SU-DHL-6 (cell line): ENCODE results near the gene CHST4.
"Not testable (repeated sequence)": the region's sequence is repeated elsewhere in the genome, so short reads cannot be mapped to it uniquely, and the experiment has no call there.

ENCODE experiments used
- H2AFZ ChIP-seq: fragments of 200-600 bp; sonication (generic); 2 replicates; pipeline ENCODE4 v1.6.1; 2014; ENCODE audit warnings: low read depth, mild to moderate bottlenecking, moderate library complexity, mixed read lengths, antibody characterized with exemption, low read length; ENCODE audit not compliant: severe bottlenecking
- H3F3A ChIP-seq: fragments of 200-600 bp; shearing (Covaris generic); 2 replicates; pipeline ENCODE4 v1.6.0; 2016; ENCODE audit warnings: antibody characterized with exemption, mild to moderate bottlenecking; ENCODE audit not compliant: insufficient read depth
- H3K27ac ChIP-seq: fragments of 200-600 bp; sonication (generic); 2 replicates; pipeline ENCODE4 v1.5.1; 2016; ENCODE audit warnings: low read depth, mild to moderate bottlenecking, low read length, moderate library complexity, mixed read lengths
- H3K27me3 ChIP-seq: fragments of 200-600 bp; sonication (generic), shearing (Covaris generic); 2 replicates; pipeline ENCODE4 v1.6.0; 2014; ENCODE audit warnings: mild to moderate bottlenecking, low read length
- H3K36me3 ChIP-seq: fragments of 200-600 bp; sonication (generic); 2 replicates; pipeline ENCODE4 v1.6.1; 2014; ENCODE audit warnings: mild to moderate bottlenecking, low read length, mixed read lengths
- H3K4me2 ChIP-seq: fragments of 300-600, 200-600 bp; shearing (Covaris generic), sonication (generic); 2 replicates; pipeline ENCODE4 v1.6.0; 2014; ENCODE audit warnings: low read length, low read depth, mild to moderate bottlenecking; ENCODE audit not compliant: poor library complexity, severe bottlenecking
- H3K4me3 ChIP-seq: fragments of 200-600 bp; sonication (generic); 2 replicates; pipeline ENCODE4 v1.5.1; 2014; ENCODE audit warnings: antibody characterized with exemption, low read length, mild to moderate bottlenecking, mixed read lengths; ENCODE audit not compliant: insufficient read depth, poor library complexity, severe bottlenecking
- H3K79me2 ChIP-seq: fragments of 200-600 bp; sonication (generic); 2 replicates; pipeline ENCODE4 v1.6.1; 2014; ENCODE audit warnings: mild to moderate bottlenecking, low read length, moderate library complexity; ENCODE audit not compliant: insufficient read depth
- H3K9ac ChIP-seq: fragments of 200-600 bp; sonication (generic); 2 replicates; pipeline ENCODE4 v1.7.0; 2014; ENCODE audit warnings: mild to moderate bottlenecking, low read length
- H3K9me2 ChIP-seq: fragments of 200-600 bp; sonication (generic); replicated peaks from 2 replicates; pipeline ENCODE4 v1.6.1; 2014; ENCODE audit warnings: low read length; ENCODE audit not compliant: insufficient read depth
- H3K9me3 ChIP-seq: fragments of 200-600 bp; sonication (generic); 2 replicates; pipeline ENCODE4 v1.6.1; 2014; ENCODE audit warnings: low read length, mixed read lengths; ENCODE audit not compliant: insufficient read depth
- H4K20me1 ChIP-seq: fragments of 200-600 bp; sonication (generic); 2 replicates; pipeline ENCODE4 v1.6.1; 2014; ENCODE audit warnings: low read depth, mild to moderate bottlenecking, antibody characterized with exemption, low read length, moderate library complexity, mixed read lengths
- EZH2phosphoT487 ChIP-seq: fragments of 200-600 bp; sonication (generic), shearing (Covaris generic); conservative IDR thresholded peaks from 2 replicates; pipeline ENCODE4 v1.6.1; 2018; ENCODE audit warnings: mild to moderate bottlenecking, antibody characterized with exemption, low read length, moderate library complexity, mixed read lengths
- TF ChIP-seq, protein P1 (sequence below): fragments of 200-600 bp; sonication (generic); IDR thresholded peaks from one replicate; pipeline ENCODE4 v1.5.1; 2017; ENCODE audit warnings: antibody characterized with exemption, mild to moderate bottlenecking, low read length, moderate library complexity; ENCODE audit not compliant: insufficient read depth, poor library complexity, severe bottlenecking

Gene CHST4

DNA sequence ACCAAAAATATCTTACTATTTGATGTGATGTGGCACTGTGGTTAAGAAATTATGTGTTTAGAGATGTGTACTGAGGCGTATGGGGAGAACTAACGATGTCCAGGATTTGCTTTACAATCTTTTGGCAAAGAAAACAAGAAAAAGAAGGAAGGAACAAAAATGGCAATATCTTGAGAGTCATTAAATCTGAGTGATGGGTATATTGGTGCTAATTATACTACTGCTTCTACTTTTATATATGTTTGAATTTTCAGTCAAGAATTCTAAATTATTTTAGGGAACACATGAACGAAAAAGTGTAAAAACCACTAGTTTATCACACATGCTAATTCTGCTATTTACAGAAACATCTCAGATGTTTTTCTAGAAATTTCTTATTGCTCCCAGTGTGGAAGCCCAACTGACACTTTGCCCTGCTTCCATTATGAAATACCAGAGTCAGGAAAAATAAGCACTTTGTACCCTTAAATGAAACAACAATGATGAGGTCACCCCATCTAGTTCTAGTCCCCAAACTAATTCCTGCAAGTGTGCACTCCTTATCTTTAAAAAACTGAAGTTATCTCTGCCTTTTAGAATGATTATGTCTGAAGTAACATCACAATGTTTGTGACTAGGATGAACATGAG is 31.8 kb downstream of the CHST4 start:
- Histone ChIP-seq H3F3A (no peaks in the 10 kb centered on the region), H4K20me1 (no peaks in the 10 kb centered on the region), H3K79me2 (no peaks in the 10 kb centered on the region), H3K36me3 (no peaks in the 10 kb centered on the region), H3K9ac (no peak overlapping the region), H3K4me3 (no peak overlapping the region), H3K27ac (no peak overlapping the region), H3K9me3 (no peaks in the 10 kb centered on the region), H2AFZ (no peak overlapping the region), H3K27me3 (no peaks in the 10 kb centered on the region), H3K4me2 (no peak overlapping the region), H3K9me2 (no peaks in the 10 kb centered on the region)
- TF ChIP-seq EZH2phosphoT487: no peak
- TF ChIP-seq, protein P1, sequence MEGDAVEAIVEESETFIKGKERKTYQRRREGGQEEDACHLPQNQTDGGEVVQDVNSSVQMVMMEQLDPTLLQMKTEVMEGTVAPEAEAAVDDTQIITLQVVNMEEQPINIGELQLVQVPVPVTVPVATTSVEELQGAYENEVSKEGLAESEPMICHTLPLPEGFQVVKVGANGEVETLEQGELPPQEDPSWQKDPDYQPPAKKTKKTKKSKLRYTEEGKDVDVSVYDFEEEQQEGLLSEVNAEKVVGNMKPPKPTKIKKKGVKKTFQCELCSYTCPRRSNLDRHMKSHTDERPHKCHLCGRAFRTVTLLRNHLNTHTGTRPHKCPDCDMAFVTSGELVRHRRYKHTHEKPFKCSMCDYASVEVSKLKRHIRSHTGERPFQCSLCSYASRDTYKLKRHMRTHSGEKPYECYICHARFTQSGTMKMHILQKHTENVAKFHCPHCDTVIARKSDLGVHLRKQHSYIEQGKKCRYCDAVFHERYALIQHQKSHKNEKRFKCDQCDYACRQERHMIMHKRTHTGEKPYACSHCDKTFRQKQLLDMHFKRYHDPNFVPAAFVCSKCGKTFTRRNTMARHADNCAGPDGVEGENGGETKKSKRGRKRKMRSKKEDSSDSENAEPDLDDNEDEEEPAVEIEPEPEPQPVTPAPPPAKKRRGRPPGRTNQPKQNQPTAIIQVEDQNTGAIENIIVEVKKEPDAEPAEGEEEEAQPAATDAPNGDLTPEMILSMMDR: no peak

DNA sequence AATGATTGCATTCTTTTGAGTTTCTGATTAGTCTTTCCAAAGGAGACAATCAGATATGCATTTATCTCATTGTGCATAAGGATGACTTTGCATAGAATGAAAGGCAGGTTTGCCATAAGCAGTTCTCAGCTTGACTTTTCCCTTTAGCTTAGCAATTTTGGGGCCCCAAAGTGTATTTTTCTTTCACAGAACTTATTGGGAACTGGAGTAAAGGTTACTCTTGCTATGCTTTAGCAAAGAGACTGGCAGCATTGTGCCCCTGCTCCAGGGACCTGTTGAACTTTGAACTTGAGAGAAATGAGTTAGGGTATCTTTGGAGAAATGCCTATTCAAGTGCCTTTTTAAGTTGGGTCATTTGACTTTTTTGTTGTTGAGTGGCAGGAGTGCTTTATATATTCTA is 33.6 kb downstream of the CHST4 start:
- H3K4me3 ChIP-seq: no peak overlapping the region

DNA sequence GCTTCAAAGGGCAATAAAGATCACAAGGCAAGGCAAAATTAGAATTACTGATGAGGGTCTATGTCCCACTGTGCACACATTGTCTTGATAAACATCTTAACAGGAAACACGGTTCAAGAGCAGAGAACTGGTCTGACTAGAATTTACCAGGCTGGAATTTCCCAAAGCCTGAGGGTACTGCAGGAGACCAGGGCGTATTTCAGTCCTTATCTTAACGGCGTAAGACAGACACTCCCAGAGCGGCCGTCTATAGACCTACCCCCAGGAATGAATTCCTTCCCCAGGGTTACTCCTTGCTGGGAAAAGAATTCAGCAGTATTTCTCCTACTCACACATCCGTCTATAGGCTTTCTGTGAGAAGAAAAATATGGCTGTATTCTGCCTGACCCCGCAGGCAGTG is 35.7 kb downstream of the CHST4 start:
- H3K27me3 ChIP-seq, H3K9me3 ChIP-seq, H3K27ac ChIP-seq, H4K20me1 ChIP-seq, H3K9me2 ChIP-seq, H3K79me2 ChIP-seq, H2AFZ ChIP-seq, H3K4me2 ChIP-seq, H3K9ac ChIP-seq, H3K36me3 ChIP-seq, H3K4me3 ChIP-seq: not testable (repeated sequence)
- peaks cover 11% of the 10 kb centered on the region; the same call in 1 of the 2 replicates for H3F3A ChIP-seq

More for the DNA sequence above, 33.6 kb downstream of the CHST4 start:
- Histone ChIP-seq H2AFZ (no peak overlapping the region), H4K20me1 (no peaks in the 10 kb centered on the region), H3K27ac (no peak overlapping the region), H3K9me2 (no peaks in the 10 kb centered on the region), H3F3A (peaks cover 11% of the 10 kb centered on the region; the same call in 1 of the 2 replicates), H3K79me2 (no peaks in the 10 kb centered on the region), H3K27me3 (no peaks in the 10 kb centered on the region), H3K9ac (no peak overlapping the region), H3K36me3 (no peaks in the 10 kb centered on the region), H3K4me2 (no peak overlapping the region), H3K9me3 (no peaks in the 10 kb centered on the region)
- TF ChIP-seq, protein P1: no peak
- no peak for TF ChIP-seq EZH2phosphoT487

DNA sequence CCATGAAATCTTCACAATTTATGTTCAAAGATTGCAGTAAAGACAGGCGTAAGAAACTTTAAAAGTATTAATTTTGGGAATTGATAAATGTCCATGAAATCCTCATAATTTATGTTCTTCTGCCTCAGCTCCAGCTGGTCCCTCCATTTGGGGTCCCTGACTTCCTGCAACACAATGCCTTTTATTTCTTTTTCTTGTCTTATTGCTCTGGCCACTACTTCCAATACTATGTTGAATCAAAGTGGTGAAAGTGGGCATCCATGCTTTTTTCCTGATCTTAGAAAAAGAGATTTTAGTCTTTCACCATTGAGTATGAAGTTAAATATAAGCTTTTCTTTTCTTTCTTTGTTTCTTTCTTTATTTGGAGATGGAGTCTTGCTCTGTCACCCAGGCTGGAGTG is 36.3 kb downstream of the CHST4 start:
- H3K27me3 ChIP-seq: no peaks in the 10 kb centered on the region
- no peaks in the 10 kb centered on the region for H4K20me1 ChIP-seq

More for the DNA sequence above, 36.3 kb downstream of the CHST4 start:
- H3F3A ChIP-seq: peaks cover 11% of the 10 kb centered on the region; the same call in 1 of the 2 replicates
- H3K9me2 ChIP-seq: no peaks in the 10 kb centered on the region
- H3K4me2 ChIP-seq: no peak overlapping the region
- H3K4me3 ChIP-seq: no peak overlapping the region
- H3K9ac ChIP-seq: no peak overlapping the region
- H3K9me3 ChIP-seq: no peaks in the 10 kb centered on the region
- no peak overlapping the region for H2AFZ ChIP-seq
- TF ChIP-seq, protein P1: no peak
- no peak for TF ChIP-seq EZH2phosphoT487
- no peak overlapping the region for H3K27ac ChIP-seq
- H3K36me3 ChIP-seq: no peaks in the 10 kb centered on the region
- H3K79me2 ChIP-seq: no peaks in the 10 kb centered on the region
